ENCODE results near the gene WDHD1. TPM values are rescaled to one million over a fixed set of nuclear protein-coding genes. Genes with fewer than 3 reads are reported as not detected.

The WDHD1 gene
- total and polyA plus RNA-seq, 2 of the 4 experiments (the other 2 are of a cell fraction), result 4.4 to 13.1 TPM

DNA sequence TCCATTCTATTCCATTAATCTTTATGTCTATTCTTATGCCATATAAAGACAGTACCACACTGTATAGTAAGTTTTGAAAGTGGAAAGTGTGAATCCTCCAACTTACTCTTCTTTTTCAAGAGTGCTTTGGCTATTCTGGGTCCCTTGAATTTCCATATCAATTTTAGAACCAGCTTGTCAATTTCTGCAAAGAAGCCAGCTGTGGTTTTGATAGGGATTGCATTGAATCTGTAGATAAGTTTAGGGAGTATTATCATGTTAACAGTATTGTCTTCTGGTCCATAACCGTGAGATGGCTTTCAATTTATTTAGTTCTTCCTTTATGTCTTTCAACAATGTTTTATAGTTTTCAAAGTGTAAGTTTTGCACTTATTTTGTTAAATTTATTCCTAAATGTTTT, 90.1 kb downstream of the WDHD1 start:
- ATAC-seq (ENCODE audit: low read depth), result no peak
- dilution Hi-C loops (cut with HindIII; ENCODE audit: low sequenced_read_pairs, unreplicated experiment), result no loop called here

More for the DNA sequence above, 90.1 kb downstream of the WDHD1 start:
- no peaks in the 10 kb centered on the region for H3K9me3 ChIP-seq (ENCODE audit: control insufficient read depth, insufficient read depth, low read length)
- no peak overlapping the region for H3K14ac ChIP-seq (replicated peaks; ENCODE audit: low read depth, low read length)
- H2BK20ac ChIP-seq (ENCODE audit: low read depth, low read length), result no peak overlapping the region
- H3K4ac ChIP-seq (ENCODE audit: low read depth, low read length), result no peak overlapping the region
- no peak overlapping the region for H3K27ac ChIP-seq (ENCODE audit: insufficient read depth, low read length)
- no peak overlapping the region for H3K18ac ChIP-seq (ENCODE audit: low read depth, low read length)
- no peak overlapping the region for H3K23ac ChIP-seq (ENCODE audit: low read depth, low read length)
- no peak for DNase-seq
- WGBS, 2 experiments (ENCODE audit: extremely low coverage in 2 of 2, insufficient read length in 1 of 2), result no CpG with 5 or more reads among the region's 1 CpG
- no peak for TF ChIP-seq BHLHE40 (IDR thresholded peaks at IDR 0.05; ENCODE audit: low read depth, low read length)
- TF ChIP-seq, protein P1, sequence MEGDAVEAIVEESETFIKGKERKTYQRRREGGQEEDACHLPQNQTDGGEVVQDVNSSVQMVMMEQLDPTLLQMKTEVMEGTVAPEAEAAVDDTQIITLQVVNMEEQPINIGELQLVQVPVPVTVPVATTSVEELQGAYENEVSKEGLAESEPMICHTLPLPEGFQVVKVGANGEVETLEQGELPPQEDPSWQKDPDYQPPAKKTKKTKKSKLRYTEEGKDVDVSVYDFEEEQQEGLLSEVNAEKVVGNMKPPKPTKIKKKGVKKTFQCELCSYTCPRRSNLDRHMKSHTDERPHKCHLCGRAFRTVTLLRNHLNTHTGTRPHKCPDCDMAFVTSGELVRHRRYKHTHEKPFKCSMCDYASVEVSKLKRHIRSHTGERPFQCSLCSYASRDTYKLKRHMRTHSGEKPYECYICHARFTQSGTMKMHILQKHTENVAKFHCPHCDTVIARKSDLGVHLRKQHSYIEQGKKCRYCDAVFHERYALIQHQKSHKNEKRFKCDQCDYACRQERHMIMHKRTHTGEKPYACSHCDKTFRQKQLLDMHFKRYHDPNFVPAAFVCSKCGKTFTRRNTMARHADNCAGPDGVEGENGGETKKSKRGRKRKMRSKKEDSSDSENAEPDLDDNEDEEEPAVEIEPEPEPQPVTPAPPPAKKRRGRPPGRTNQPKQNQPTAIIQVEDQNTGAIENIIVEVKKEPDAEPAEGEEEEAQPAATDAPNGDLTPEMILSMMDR (conservative IDR thresholded peaks at IDR 0.05; ENCODE audit: low read depth, low read length), result no peak
- no peak for TF ChIP-seq RAD21 (IDR thresholded peaks at IDR 0.05; ENCODE audit: low read length)
- TF ChIP-seq, protein P2, sequence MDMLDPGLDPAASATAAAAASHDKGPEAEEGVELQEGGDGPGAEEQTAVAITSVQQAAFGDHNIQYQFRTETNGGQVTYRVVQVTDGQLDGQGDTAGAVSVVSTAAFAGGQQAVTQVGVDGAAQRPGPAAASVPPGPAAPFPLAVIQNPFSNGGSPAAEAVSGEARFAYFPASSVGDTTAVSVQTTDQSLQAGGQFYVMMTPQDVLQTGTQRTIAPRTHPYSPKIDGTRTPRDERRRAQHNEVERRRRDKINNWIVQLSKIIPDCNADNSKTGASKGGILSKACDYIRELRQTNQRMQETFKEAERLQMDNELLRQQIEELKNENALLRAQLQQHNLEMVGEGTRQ (IDR thresholded peaks at IDR 0.05; ENCODE audit: low read depth, low read length), result no peak
- TF ChIP-seq POLR2A (IDR thresholded peaks at IDR 0.05; ENCODE audit: low read depth, low read length), result no peak
- no peak for TF ChIP-seq MXI1 (IDR thresholded peaks at IDR 0.05; ENCODE audit: borderline replicate concordance, low read depth, low read length)
- no peak for TF ChIP-seq MAFK (IDR thresholded peaks at IDR 0.05; ENCODE audit: low read depth, low read length)
- no peak for TF ChIP-seq RFX5 (IDR thresholded peaks at IDR 0.05; ENCODE audit: low read depth, low read length)
- no peak for TF ChIP-seq MAZ (IDR thresholded peaks at IDR 0.05; ENCODE audit: borderline replicate concordance, low read depth, low read length)
- no peak for TF ChIP-seq FOS (IDR thresholded peaks at IDR 0.05; ENCODE audit: low read depth, low read length)
- TF ChIP-seq NFE2L2 (IDR thresholded peaks at IDR 0.05; ENCODE audit: low read depth, low read length), result no peak
- TF ChIP-seq CEBPB (IDR thresholded peaks at IDR 0.05; ENCODE audit: low read depth, low read length), result no peak
- TF ChIP-seq CHD1 (IDR thresholded peaks at IDR 0.05; ENCODE audit: low read depth, low read length), result no peak
- TF ChIP-seq SMC3 (IDR thresholded peaks at IDR 0.05; ENCODE audit: low read depth, low read length), result no peak
- TF ChIP-seq ELK1 (IDR thresholded peaks at IDR 0.05; ENCODE audit: borderline replicate concordance, low read depth, low read length), result no peak
- no peak overlapping the region for H3K4me2 ChIP-seq (ENCODE audit: low read depth, low read length)
- H3K36me3 ChIP-seq (ENCODE audit: control insufficient read depth, insufficient read depth, low read length), result no peaks in the 10 kb centered on the region; the same call in 1 of the 2 replicates
- in situ Hi-C loops (cut with MboI; ENCODE audit: low sequenced_read_pairs) (no loop called here), intact Hi-C loops (cut with micrococcal nuclease) (no loop called here)
- no peak overlapping the region for H2AK5ac ChIP-seq (ENCODE audit: low read depth, low read length)
- H2AK9ac ChIP-seq (replicated peaks; ENCODE audit: low read depth, low read length, poor library complexity), result no peak overlapping the region
- no peaks in the 10 kb centered on the region for H3K27me3 ChIP-seq (ENCODE audit: control insufficient read depth, insufficient read depth, low read length)
- ChIA-PET CTCF (no interaction called here), POLR2A (ENCODE audit: unreplicated experiment) (no interaction called here)
- no peak overlapping the region for H2BK5ac ChIP-seq (ENCODE audit: low read depth, low read length, poor library complexity, severe bottlenecking)
- H4K8ac ChIP-seq (ENCODE audit: low read depth in 2 of 2, low read length in 2 of 2), result no peak overlapping the region
- 0 out of 2 replicates have a peak, but pooled peaks cover 2% of the 10 kb centered on the region for H3K9me1 ChIP-seq (ENCODE audit: insufficient read depth, low read length)
- H4K20me1 ChIP-seq (ENCODE audit: insufficient read depth, low read length), result no peaks in the 10 kb centered on the region
- no peaks in the 10 kb centered on the region for H3K4me1 ChIP-seq (ENCODE audit: control insufficient read depth, insufficient read depth, low read length)
- H2BK120ac ChIP-seq (ENCODE audit: low read depth, low read length), result no peak overlapping the region
- no peak overlapping the region for H3K56ac ChIP-seq (ENCODE audit: extremely low read depth, insufficient read depth, low read length)
- no peak overlapping the region for H4K91ac ChIP-seq (ENCODE audit: insufficient read depth, low read depth, low read length)
- BruUV-seq (replicated peaks), result no TSS peak
- H3K9ac ChIP-seq (ENCODE audit: low read depth, low read length), result no peak overlapping the region
- no peak overlapping the region for H2BK15ac ChIP-seq (ENCODE audit: low read depth, low read length)
- H3K79me1 ChIP-seq (ENCODE audit: low read depth in 1 of 2, low read length in 2 of 2), result no peaks in the 10 kb centered on the region; a peak in 1 of 4 replicates
- H3K4me3 ChIP-seq (ENCODE audit: insufficient read depth, low read depth, low read length), result no peak overlapping the region
- no peak overlapping the region for H2AFZ ChIP-seq (replicated peaks; ENCODE audit: low read length, poor library complexity)
- no peak overlapping the region for H4K5ac ChIP-seq (ENCODE audit: low read depth, low read length)

All from IMR-90 (cell line).